HepG2 (cell line): ENCODE data around the gene CADM4. TPM values are rescaled to one million over a fixed set of nuclear protein-coding genes. Genes with fewer than 3 reads are reported as not detected.

ENCODE experiments used
- GATAD1 ChIP-seq: IDR thresholded peaks from 2 replicates; pipeline ENCODE4 v1.6.1; 2016; ENCODE audit warnings: missing genetic modification reagents, missing compliant biosample characterization
- HNF4G ChIP-seq, 2 experiments: sonication (generic) in 1 of 2; formaldehyde crosslinking in 1 of 2; IDR thresholded peaks; 2 replicates each; pipeline versions ENCODE4 v1.4.0 to v1.6.1; 2011 to 2020; ENCODE audit warnings: borderline replicate concordance in 2 of 2, low read depth in 2 of 2, mild to moderate bottlenecking in 2 of 2, low read length in 1 of 2, missing genetic modification reagents in 1 of 2, moderate library complexity in 1 of 2
- IKZF4 ChIP-seq: sonication (generic); formaldehyde crosslinking; IDR thresholded peaks from 2 replicates; pipeline ENCODE4 v1.5.1; 2020; ENCODE audit warnings: borderline replicate concordance, mild to moderate bottlenecking, low read depth, missing genetic modification reagents; ENCODE audit errors: not compliant biosample characterization
- JDP2 ChIP-seq: sonication (generic); formaldehyde crosslinking; IDR thresholded peaks from 2 replicates; pipeline ENCODE4 v1.8.1; 2022; ENCODE audit warnings: missing genetic modification reagents, borderline replicate concordance
- KAT8 ChIP-seq: IDR thresholded peaks from 2 replicates; pipeline ENCODE4 v1.6.1; 2016; ENCODE audit warnings: missing genetic modification reagents, missing compliant biosample characterization
- ONECUT2 ChIP-seq: sonication (generic); formaldehyde crosslinking; IDR thresholded peaks from 2 replicates; pipeline ENCODE4 v1.4.0; 2020; ENCODE audit warnings: missing genetic modification reagents
- RXRB ChIP-seq: IDR thresholded peaks from 2 replicates; pipeline ENCODE4 v1.6.1; 2016; ENCODE audit warnings: borderline replicate concordance, missing genetic modification reagents, missing compliant biosample characterization
- SRSF1 ChIP-seq: fragments of 200-400 bp; formaldehyde crosslinking; optimal IDR thresholded peaks from 2 replicates; pipeline ENCODE3; 2017; ENCODE audit warnings: mild to moderate bottlenecking, low read depth, low read length, moderate library complexity
- ZBTB7A ChIP-seq: sonication (generic); formaldehyde crosslinking; IDR thresholded peaks from 2 replicates; pipeline ENCODE4 v1.8.0; 2022; ENCODE audit warnings: mild to moderate bottlenecking, missing genetic modification reagents
- ZNF235 ChIP-seq: sonication (generic); formaldehyde crosslinking; IDR thresholded peaks from 2 replicates; pipeline ENCODE4 v1.8.1; 2023; ENCODE audit warnings: mild to moderate bottlenecking, missing genetic modification reagents, borderline replicate concordance
- ZNF317 ChIP-seq: sonication (generic); formaldehyde crosslinking; IDR thresholded peaks from 2 replicates; pipeline ENCODE4 v1.5.0; 2020; ENCODE audit warnings: mild to moderate bottlenecking, missing genetic modification reagents
- ZNF343 ChIP-seq: sonication (generic); formaldehyde crosslinking; IDR thresholded peaks from 2 replicates; pipeline ENCODE4 v1.4.0; 2020; ENCODE audit warnings: mild to moderate bottlenecking, missing genetic modification reagents
- ZNF652 ChIP-seq: IDR thresholded peaks from 2 replicates; pipeline ENCODE4 v1.6.1; 2016; ENCODE audit warnings: low read depth, borderline replicate concordance
- polyA plus RNA-seq, 8 experiments: library from polyadenylated mRNA; depleted of rRNA in 3 of 8; stranded (reverse) in 7 of 8; unstranded in 1 of 8; fragments of >200 nt; fragmentation: Illumina TruSeq in 4 of 8; extraction: Trizol in 4 of 8; gene quantifications; 2 replicates each; pipeline versions ENCODE4 v1.2.1 to v1.2.3, GENCODE V29; 2011 to 2016; ENCODE audit warnings: low read depth in 4 of 8, missing spikeins in 1 of 8, mixed read lengths in 1 of 8; ENCODE audit not compliant: insufficient read depth in 1 of 8
- total RNA-seq, 5 experiments: library from RNA; depleted of rRNA; stranded (reverse); fragments of >200 nt; fragmentation: Illumina TruSeq; extraction: Trizol; gene quantifications; 2 replicates each; pipeline ENCODE4 v1.2.3, GENCODE V29; 2016; ENCODE audit warnings: low read depth in 1 of 5
- TF ChIP-seq, protein P1 (sequence below): sonication (generic); formaldehyde crosslinking; IDR thresholded peaks from 2 replicates; pipeline ENCODE4 v1.4.0; 2020; ENCODE audit warnings: missing genetic modification reagents
- TF ChIP-seq, protein P2 (sequence below): sonication (generic); formaldehyde crosslinking; IDR thresholded peaks from 2 replicates; pipeline ENCODE4 v1.5.1; 2020; ENCODE audit warnings: mild to moderate bottlenecking, missing genetic modification reagents, borderline replicate concordance
- TF ChIP-seq, protein P3 (sequence below): sonication (generic); formaldehyde crosslinking; IDR thresholded peaks from 2 replicates; pipeline ENCODE4 v1.9.0; 2021; ENCODE audit warnings: missing genetic modification reagents, borderline replicate concordance
- TF ChIP-seq, protein P4 (sequence below): sonication (generic); formaldehyde crosslinking; IDR thresholded peaks from 2 replicates; pipeline ENCODE4 v1.8.1; 2023; ENCODE audit warnings: mild to moderate bottlenecking, missing genetic modification reagents
- TF ChIP-seq, protein P5 (sequence below): sonication (generic); formaldehyde crosslinking; IDR thresholded peaks from 2 replicates; pipeline ENCODE4 v1.4.0; 2020; ENCODE audit warnings: missing genetic modification reagents

Gene CADM4
- total and polyA plus RNA-seq, 2 of the 13 experiments (the other 11 are each of a cell fraction or from before 2014, with no cell fraction given): 8.5 to 16.0 TPM

DNA sequence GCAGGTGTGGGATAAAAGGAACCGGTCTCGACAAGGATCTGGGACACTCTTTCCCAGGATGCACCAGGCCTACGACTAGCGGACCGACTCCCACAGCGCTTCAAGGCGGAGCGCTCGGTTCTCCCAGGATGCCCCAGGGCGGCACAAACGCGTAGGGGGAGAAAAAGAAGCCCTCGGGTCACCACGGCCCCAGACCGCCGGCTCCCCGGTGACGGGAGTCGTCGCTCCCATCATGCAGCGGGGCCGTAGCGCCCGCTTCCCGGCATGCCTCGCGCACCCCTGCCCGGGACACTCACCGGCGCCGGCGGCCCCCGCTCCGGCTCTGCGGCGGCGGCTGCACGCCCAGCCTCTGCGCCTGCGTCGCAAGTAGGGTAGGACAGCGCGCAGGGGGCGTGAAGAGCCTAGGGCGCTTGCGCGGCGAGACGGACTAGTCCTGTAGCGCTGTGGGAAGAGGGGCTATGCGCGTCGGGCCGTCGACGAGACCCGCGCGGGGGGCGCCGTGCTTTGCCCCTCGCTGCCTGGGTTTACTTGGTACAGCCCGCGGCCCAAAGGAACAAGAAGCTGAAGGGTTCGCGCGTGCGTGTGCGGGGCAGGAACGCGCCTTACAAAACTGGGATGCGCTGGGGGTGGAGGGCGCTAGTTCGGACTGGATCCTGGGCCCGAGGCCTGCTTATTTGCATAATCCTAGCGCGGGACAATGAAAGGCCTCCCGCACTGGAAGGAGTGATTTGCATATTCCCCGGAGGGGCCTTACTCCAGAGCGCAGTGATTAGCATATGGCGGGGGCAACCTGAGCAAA is 20.2 kb downstream of the CADM4 start, which contains the start of gene ZNF428 (continued):
- peak; percentile 57 for TF ChIP-seq IKZF4 (CRISPR knock-in tag)
- TF ChIP-seq, protein P1, sequence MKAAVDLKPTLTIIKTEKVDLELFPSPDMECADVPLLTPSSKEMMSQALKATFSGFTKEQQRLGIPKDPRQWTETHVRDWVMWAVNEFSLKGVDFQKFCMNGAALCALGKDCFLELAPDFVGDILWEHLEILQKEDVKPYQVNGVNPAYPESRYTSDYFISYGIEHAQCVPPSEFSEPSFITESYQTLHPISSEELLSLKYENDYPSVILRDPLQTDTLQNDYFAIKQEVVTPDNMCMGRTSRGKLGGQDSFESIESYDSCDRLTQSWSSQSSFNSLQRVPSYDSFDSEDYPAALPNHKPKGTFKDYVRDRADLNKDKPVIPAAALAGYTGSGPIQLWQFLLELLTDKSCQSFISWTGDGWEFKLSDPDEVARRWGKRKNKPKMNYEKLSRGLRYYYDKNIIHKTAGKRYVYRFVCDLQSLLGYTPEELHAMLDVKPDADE (CRISPR knock-in tag): peak; percentile 87; the same call in 1 of the 2 replicates
- peak; percentile 80 for TF ChIP-seq SRSF1
- peak; percentile 82 for TF ChIP-seq GATAD1 (CRISPR knock-in tag)
- 0 out of 2 replicates have a peak, but pooled peaks have one; percentile 14 for TF ChIP-seq ZBTB7A (CRISPR knock-in tag)
- peak; percentile 71 for TF ChIP-seq JDP2 (CRISPR knock-in tag)
- TF ChIP-seq HNF4G (IDR thresholded peaks at IDR 0.05; ENCODE audit: borderline replicate concordance, low read depth, low read length): no peak
- peak; percentile 75 for TF ChIP-seq HNF4G (CRISPR knock-in tag; IDR thresholded peaks at IDR 0.05; ENCODE audit: borderline replicate concordance, low read depth)
- TF ChIP-seq, protein P2, sequence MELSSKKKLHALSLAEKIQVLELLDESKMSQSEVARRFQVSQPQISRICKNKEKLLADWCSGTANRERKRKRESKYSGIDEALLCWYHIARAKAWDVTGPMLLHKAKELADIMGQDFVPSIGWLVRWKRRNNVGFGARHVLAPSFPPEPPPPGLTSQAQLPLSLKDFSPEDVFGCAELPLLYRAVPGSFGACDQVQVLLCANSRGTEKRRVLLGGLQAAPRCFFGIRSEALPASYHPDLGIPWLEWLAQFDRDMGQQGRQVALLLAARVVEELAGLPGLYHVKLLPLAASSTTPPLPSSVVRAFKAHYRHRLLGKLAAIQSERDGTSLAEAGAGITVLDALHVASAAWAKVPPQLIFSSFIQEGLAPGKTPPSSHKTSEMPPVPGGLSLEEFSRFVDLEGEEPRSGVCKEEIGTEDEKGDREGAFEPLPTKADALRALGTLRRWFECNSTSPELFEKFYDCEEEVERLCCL (CRISPR knock-in tag): peak; percentile 86; the same call in 1 of the 2 replicates
- TF ChIP-seq, protein P3, sequence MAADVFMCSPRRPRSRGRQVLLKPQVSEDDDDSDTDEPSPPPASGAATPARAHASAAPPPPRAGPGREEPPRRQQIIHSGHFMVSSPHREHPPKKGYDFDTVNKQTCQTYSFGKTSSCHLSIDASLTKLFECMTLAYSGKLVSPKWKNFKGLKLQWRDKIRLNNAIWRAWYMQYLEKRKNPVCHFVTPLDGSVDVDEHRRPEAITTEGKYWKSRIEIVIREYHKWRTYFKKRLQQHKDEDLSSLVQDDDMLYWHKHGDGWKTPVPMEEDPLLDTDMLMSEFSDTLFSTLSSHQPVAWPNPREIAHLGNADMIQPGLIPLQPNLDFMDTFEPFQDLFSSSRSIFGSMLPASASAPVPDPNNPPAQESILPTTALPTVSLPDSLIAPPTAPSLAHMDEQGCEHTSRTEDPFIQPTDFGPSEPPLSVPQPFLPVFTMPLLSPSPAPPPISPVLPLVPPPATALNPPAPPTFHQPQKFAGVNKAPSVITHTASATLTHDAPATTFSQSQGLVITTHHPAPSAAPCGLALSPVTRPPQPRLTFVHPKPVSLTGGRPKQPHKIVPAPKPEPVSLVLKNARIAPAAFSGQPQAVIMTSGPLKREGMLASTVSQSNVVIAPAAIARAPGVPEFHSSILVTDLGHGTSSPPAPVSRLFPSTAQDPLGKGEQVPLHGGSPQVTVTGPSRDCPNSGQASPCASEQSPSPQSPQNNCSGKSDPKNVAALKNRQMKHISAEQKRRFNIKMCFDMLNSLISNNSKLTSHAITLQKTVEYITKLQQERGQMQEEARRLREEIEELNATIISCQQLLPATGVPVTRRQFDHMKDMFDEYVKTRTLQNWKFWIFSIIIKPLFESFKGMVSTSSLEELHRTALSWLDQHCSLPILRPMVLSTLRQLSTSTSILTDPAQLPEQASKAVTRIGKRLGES: no peak
- TF ChIP-seq, protein P4, sequence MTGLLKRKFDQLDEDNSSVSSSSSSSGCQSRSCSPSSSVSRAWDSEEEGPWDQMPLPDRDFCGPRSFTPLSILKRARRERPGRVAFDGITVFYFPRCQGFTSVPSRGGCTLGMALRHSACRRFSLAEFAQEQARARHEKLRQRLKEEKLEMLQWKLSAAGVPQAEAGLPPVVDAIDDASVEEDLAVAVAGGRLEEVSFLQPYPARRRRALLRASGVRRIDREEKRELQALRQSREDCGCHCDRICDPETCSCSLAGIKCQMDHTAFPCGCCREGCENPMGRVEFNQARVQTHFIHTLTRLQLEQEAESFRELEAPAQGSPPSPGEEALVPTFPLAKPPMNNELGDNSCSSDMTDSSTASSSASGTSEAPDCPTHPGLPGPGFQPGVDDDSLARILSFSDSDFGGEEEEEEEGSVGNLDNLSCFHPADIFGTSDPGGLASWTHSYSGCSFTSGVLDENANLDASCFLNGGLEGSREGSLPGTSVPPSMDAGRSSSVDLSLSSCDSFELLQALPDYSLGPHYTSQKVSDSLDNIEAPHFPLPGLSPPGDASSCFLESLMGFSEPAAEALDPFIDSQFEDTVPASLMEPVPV (CRISPR knock-in tag): peak; percentile 97
- TF ChIP-seq ZNF652 (CRISPR knock-in tag): no peak; the same call in 1 of the 2 replicates
- TF ChIP-seq RXRB (CRISPR knock-in tag): no peak; the same call in 1 of the 2 replicates
- TF ChIP-seq ONECUT2 (CRISPR knock-in tag): no peak; the same call in 1 of the 2 replicates
- TF ChIP-seq KAT8 (CRISPR knock-in tag): peak; percentile 56
- peak; percentile 53; the same call in 1 of the 2 replicates for TF ChIP-seq ZNF343 (CRISPR knock-in tag)
- TF ChIP-seq ZNF235 (CRISPR knock-in tag): no peak; the same call in 1 of the 2 replicates
- TF ChIP-seq, protein P5, sequence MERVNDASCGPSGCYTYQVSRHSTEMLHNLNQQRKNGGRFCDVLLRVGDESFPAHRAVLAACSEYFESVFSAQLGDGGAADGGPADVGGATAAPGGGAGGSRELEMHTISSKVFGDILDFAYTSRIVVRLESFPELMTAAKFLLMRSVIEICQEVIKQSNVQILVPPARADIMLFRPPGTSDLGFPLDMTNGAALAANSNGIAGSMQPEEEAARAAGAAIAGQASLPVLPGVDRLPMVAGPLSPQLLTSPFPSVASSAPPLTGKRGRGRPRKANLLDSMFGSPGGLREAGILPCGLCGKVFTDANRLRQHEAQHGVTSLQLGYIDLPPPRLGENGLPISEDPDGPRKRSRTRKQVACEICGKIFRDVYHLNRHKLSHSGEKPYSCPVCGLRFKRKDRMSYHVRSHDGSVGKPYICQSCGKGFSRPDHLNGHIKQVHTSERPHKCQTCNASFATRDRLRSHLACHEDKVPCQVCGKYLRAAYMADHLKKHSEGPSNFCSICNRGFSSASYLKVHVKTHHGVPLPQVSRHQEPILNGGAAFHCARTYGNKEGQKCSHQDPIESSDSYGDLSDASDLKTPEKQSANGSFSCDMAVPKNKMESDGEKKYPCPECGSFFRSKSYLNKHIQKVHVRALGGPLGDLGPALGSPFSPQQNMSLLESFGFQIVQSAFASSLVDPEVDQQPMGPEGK (CRISPR knock-in tag): peak; percentile 14
- peak; percentile 77; the same call in 1 of the 2 replicates for TF ChIP-seq ZNF317
